ENCODE results near the gene TPPP. TPM values are rescaled to one million over a fixed set of nuclear protein-coding genes. Genes with fewer than 3 reads are reported as not detected.

TPPP gene
- polyA plus RNA-seq, 1 experiment: 0.05 TPM

GRCh38 chr5:673161-673830 is 19.9 kb downstream of the TPPP start:
- TF ChIP-seq, protein P1, sequence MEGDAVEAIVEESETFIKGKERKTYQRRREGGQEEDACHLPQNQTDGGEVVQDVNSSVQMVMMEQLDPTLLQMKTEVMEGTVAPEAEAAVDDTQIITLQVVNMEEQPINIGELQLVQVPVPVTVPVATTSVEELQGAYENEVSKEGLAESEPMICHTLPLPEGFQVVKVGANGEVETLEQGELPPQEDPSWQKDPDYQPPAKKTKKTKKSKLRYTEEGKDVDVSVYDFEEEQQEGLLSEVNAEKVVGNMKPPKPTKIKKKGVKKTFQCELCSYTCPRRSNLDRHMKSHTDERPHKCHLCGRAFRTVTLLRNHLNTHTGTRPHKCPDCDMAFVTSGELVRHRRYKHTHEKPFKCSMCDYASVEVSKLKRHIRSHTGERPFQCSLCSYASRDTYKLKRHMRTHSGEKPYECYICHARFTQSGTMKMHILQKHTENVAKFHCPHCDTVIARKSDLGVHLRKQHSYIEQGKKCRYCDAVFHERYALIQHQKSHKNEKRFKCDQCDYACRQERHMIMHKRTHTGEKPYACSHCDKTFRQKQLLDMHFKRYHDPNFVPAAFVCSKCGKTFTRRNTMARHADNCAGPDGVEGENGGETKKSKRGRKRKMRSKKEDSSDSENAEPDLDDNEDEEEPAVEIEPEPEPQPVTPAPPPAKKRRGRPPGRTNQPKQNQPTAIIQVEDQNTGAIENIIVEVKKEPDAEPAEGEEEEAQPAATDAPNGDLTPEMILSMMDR (IDR thresholded peaks at IDR 0.05; ENCODE audit: low read depth, low read length): no peak
- Histone ChIP-seq H3K27ac (ENCODE audit: low read depth, low read length) (no peak overlapping the region), H3K4me3 (ENCODE audit: low read depth, low read length) (no peak overlapping the region; the same call in 1 of the 2 replicates), H3K9me3 (ENCODE audit: control insufficient read depth, insufficient read depth, low read length) (no peaks in the 10 kb centered on the region; the same call in 1 of the 2 replicates), H3K27me3 (ENCODE audit: control insufficient read depth, insufficient read depth, low read length) (peaks cover 18% of the 10 kb centered on the region)
- ChIA-PET POLR2A (no interaction called here), CTCF (interaction anchor here (0.6 to 4.4 kb wide), 3 partner anchors 17 to 354 kb away, joined by 4 to 72 read pairs (median 15); no protein-coding TSS in a partner anchor)
- DNase-seq (ENCODE audit: low read depth, low spot score): no peak

GRCh38 chr5:672329-673160 is 20.6 kb downstream of the TPPP start:
- ChIA-PET POLR2A (no interaction called here), CTCF (interaction anchor here (0.6 to 4.4 kb wide), 5 partner anchors 16 to 356 kb away, joined by 4 to 72 read pairs (median 6); no protein-coding TSS in a partner anchor)
- Histone ChIP-seq H3K27me3 (ENCODE audit: control insufficient read depth, insufficient read depth, low read length) (peaks cover 18% of the 10 kb centered on the region), H3K9me3 (ENCODE audit: control insufficient read depth, insufficient read depth, low read length) (no peaks in the 10 kb centered on the region; the same call in 1 of the 2 replicates), H3K4me3 (ENCODE audit: low read depth, low read length) (no peak overlapping the region; the same call in 1 of the 2 replicates), H3K27ac (ENCODE audit: low read depth, low read length) (no peak overlapping the region)
- TF ChIP-seq, protein P1 (IDR thresholded peaks at IDR 0.05; ENCODE audit: low read depth, low read length): no peak
- peak; percentile 39 for DNase-seq (ENCODE audit: low read depth, low spot score)

DNA sequence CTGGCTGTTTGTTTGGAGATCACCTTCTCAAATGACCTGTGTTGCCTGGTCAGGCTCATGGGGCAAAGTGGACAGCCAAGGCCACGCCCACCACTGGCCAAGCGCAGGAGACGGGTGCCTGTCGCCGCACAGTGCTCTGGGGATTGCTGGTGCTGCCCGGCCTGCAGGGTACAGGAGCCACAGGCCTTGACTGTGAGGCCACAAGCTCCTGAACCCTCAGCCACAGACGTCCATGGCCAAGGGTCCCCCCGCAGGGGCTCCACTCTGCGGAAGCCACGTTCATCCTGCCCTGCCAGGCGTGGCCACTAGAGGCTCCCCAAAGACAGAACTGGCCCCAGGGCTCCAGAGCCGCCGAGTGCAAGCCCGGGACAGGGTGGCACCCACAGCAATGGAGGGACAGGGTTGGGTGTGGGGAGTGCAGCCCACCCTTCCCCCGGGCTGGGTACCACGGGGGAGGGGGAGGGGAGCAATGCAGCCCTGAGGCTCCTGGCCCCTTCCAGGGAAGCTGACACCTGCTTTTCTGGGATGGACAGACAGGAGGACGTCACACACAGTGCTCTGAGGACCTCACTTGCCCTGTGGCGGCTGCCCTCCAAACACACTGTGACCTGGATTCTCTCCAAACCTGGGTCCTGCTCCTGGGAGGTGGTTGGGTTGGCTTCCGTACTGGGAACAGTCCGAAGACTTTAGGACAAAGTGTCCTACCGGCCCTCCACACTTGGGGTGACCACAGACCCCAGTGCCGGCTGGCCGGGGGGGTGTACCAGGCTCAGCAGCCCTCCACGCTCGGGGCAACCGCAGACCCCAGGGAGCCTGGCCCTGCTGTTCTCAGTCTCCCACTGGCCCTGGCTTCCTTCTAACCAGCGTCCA is 21.5 kb downstream of the TPPP start:
- CTCF ChIA-PET: interaction anchor here (0.7 to 4.4 kb wide), 10 partner anchors 16 to 798 kb away, joined by 3 to 72 read pairs (median 4); no protein-coding TSS in a partner anchor
- Histone ChIP-seq H3K4me3 (ENCODE audit: low read depth, low read length) (peak overlapping the region; percentile 31; the same call in 1 of the 2 replicates), H3K9me3 (ENCODE audit: control insufficient read depth, insufficient read depth, low read length) (no peaks in the 10 kb centered on the region; the same call in 1 of the 2 replicates), H3K27me3 (ENCODE audit: control insufficient read depth, insufficient read depth, low read length) (peaks cover 18% of the 10 kb centered on the region), H3K27ac (ENCODE audit: low read depth, low read length) (no peak overlapping the region)
- POLR2A ChIA-PET: no interaction called here
- TF ChIP-seq, protein P1 (IDR thresholded peaks at IDR 0.05; ENCODE audit: low read depth, low read length): peak; percentile 94
- DNase-seq (ENCODE audit: low read depth, low spot score): peak; percentile 6

DNA sequence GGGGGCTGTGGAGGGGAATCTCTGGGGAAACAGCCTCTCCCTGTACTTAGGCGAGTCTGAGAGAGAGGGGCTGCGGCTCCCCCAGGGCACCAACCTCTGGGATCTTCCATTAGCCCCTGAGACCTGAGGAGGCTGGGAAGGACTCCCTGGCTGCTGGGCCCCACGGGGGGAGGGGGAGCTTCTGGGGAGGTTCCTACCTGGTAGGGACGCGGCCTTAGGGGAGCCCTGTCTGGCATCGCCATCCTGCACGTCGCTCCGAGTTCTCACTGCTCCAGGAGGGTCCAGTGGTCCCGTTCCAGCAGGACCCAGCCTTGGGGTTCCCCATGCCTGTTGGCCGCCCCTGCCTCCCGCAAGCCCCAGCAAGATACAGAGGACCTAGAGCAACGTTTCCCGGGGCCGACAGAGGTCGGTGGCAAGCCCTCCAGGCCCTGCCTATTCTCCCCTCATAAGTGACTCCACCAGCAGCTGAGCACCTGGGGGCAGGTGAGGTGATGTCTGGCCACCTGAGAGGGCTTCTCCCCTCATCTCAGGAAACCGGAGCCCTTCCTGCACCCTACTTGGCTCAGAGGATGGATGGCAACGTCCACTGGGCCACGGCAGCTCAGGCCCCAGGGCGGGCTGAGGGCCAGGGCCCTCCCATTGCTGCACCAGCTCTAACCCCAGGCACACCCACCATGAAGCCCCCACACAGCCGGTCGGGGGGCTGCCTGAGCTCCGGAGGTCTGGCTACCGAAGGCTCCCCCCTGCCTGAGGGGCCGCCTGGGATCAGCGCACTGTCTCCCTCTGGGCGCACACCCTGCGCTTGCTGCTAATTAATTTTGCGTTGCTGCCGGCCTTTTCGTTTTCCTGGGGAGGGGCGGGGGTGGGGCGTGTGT is 22.5 kb downstream of the TPPP start:
- POLR2A ChIA-PET: no interaction called here
- Histone ChIP-seq H3K9me3 (ENCODE audit: control insufficient read depth, insufficient read depth, low read length) (no peaks in the 10 kb centered on the region; the same call in 1 of the 2 replicates), H3K27me3 (ENCODE audit: control insufficient read depth, insufficient read depth, low read length) (peaks cover 18% of the 10 kb centered on the region), H3K4me3 (ENCODE audit: low read depth, low read length) (no peak overlapping the region), H3K27ac (ENCODE audit: low read depth, low read length) (no peak overlapping the region)
- TF ChIP-seq, protein P1 (IDR thresholded peaks at IDR 0.05; ENCODE audit: low read depth, low read length): no peak
- no peak for DNase-seq (ENCODE audit: low read depth, low spot score)
- CTCF ChIA-PET: interaction anchor here (0.6 to 4.4 kb wide), 12 partner anchors 13 to 799 kb away, joined by 3 to 72 read pairs (median 4); no protein-coding TSS in a partner anchor
